Panc1 (cell line): ENCODE results near the gene RPL18. TPM values are rescaled to one million over a fixed set of nuclear protein-coding genes. Genes with fewer than 3 reads are reported as not detected.

ENCODE experiments used
- ATAC-seq: fragments of 200-7000 bp; cut with Tn5 transposase; 2 replicates; pipeline ENCODE4 v1.9.1; 2020; ENCODE audit warnings: mild to moderate bottlenecking, moderate library complexity
- BruUV-seq: library from RNA; stranded (reverse); fragments of 400-500 nt; replicated peaks from 2 replicates; lab custom pipeline; 2021; lab: Mats Ljungman, UMichigan
- CTCF ChIA-PET: fragments of 300-600 bp; sonication (Branson Sonifier 250); formaldehyde crosslinking; loops from one replicate; lab custom pipeline; 2022; ENCODE audit warnings: antibody characterized with exemption; lab: Charles Lee
- POLR2A ChIA-PET: fragments of 300-600 bp; sonication (Branson Sonifier 250); formaldehyde crosslinking; loops from one replicate; lab custom pipeline; 2022; ENCODE audit warnings: antibody characterized with exemption; lab: Charles Lee
- DNase-seq: peaks from one replicate; pipeline ENCODE4 v3.0.0-alpha.2; 2010; ENCODE audit warnings: low read depth, low spot score
- H3K27ac ChIP-seq: 2 replicates; pipeline ENCODE4 v1.5.1; 2011; ENCODE audit warnings: mild to moderate bottlenecking, low read length, inconsistent platforms
- H3K27me3 ChIP-seq: fragments of 200-500 bp; sonication (Bioruptor generic); 2 replicates; pipeline ENCODE4 v1.6.0; 2014; ENCODE audit warnings: low read length, inconsistent platforms; ENCODE audit not compliant: control insufficient read depth, insufficient read depth
- H3K36me3 ChIP-seq: fragments of 200-500 bp; sonication (Bioruptor generic); 2 replicates; pipeline ENCODE4 v1.5.1; 2014; ENCODE audit warnings: inconsistent platforms, mild to moderate bottlenecking, low read length, moderate library complexity; ENCODE audit not compliant: control insufficient read depth, insufficient read depth
- H3K4me1 ChIP-seq: 2 replicates; pipeline ENCODE4 v1.5.1; 2011; ENCODE audit warnings: inconsistent platforms, mild to moderate bottlenecking, low read length, moderate library complexity; ENCODE audit not compliant: control insufficient read depth, insufficient read depth
- H3K4me3 ChIP-seq, 2 experiments: 2 replicates each; pipeline ENCODE4 v1.5.1; 2011 to 2012; ENCODE audit warnings: low read depth in 2 of 2, low read length in 2 of 2, mild to moderate bottlenecking in 2 of 2, inconsistent platforms in 1 of 2, moderate library complexity in 1 of 2
- H3K9me3 ChIP-seq: fragments of 200-500 bp; sonication (Bioruptor generic); 2 replicates; pipeline ENCODE4 v1.5.1; 2014; ENCODE audit warnings: low read depth, mild to moderate bottlenecking, inconsistent platforms, low read length, moderate library complexity; ENCODE audit not compliant: control insufficient read depth, insufficient read depth
- POLR2AphosphoS5 ChIP-seq: IDR thresholded peaks from 2 replicates; pipeline ENCODE4 v1.6.1; 2012; ENCODE audit warnings: mild to moderate bottlenecking, low read depth, low read length, moderate library complexity
- SIN3A ChIP-seq: IDR thresholded peaks from 2 replicates; pipeline ENCODE4 v1.6.1; 2012; ENCODE audit warnings: low read depth, mild to moderate bottlenecking, low read length, moderate library complexity, borderline replicate concordance; ENCODE audit not compliant: insufficient read depth
- TCF7L2 ChIP-seq: IDR thresholded peaks from 2 replicates; pipeline ENCODE4 v1.6.1; 2011; ENCODE audit warnings: mild to moderate bottlenecking, low read depth, low read length, inconsistent platforms
- in situ Hi-C: cut with HindIII; loops from 2 replicates; pipeline ENCODE4 v1.10.0; 2016; ENCODE audit warnings: low sequenced_read_pairs, low pct_unique_long_range_greater_than_20kb
- intact Hi-C: fragments of 100-400 bp; cut with micrococcal nuclease; formaldehyde crosslinking; loops from one replicate; pipeline ENCODE4 v1.10.0; 2022; ENCODE audit not compliant: unreplicated experiment
- total RNA-seq: library from RNA; stranded (reverse); gene quantifications from one replicate; pipeline ENCODE4 v1.2.1, GENCODE V29; 2021; ENCODE audit not compliant: unreplicated experiment
- TF ChIP-seq, protein P1 (sequence below): fragments of 450-650 bp; IDR thresholded peaks from 2 replicates; pipeline ENCODE4 v1.5.1; 2017; ENCODE audit warnings: mild to moderate bottlenecking
- TF ChIP-seq, protein P2 (sequence below), 2 experiments: IDR thresholded peaks; 2 replicates each; pipeline ENCODE4 v1.6.1; 2011 to 2012; ENCODE audit warnings: low read depth in 2 of 2, control low read depth in 1 of 2, low read length in 1 of 2, mild to moderate bottlenecking in 1 of 2, moderate library complexity in 1 of 2; ENCODE audit not compliant: insufficient read depth in 1 of 2

Gene RPL18
- total RNA-seq, 1 experiment from 2014 or later, result 670 TPM

DNA sequence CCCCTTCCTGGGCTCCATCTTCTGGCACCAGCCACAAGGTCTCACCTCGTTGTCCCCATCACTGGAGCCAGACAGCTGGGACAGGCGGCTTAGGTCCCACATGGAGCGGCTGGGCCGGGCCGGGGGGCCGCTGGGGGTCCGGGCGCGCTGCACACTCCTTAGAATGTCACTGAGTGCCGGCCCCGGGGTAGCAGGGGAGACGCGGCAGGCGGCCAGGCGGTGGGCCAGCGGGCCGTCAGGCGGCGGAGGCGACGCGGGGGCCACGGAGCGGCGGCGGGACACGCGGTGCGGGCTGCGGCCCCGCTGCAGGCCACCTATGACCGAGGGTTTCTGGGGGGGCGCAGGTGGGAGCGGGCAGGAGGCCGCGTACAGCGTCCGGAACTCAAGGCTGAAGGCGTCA lies 15.5 kb downstream of the RPL18 start:
- intact Hi-C loops, result no loop called here
- CTCF ChIA-PET, result no interaction called here
- H3K27me3 ChIP-seq, result no peaks in the 10 kb centered on the region

DNA sequence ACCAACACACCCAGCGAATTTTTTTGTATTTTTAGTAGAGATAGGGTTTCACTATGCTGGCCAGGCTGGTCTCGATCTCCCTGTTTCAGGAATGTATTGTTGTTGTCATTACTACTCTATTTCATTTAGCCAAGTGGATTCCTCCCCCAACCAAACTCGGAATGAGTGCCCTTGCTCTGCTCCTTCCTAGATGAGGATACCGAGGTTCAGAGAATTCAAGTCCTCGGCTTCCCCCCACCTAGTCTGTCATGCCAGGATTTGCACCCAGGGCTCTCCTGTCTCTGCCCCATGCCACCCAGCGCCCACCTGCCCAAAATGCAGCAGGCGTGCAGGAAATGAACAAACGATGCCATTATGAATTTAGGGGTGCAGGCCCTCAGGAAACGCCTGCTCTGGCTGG lies 16.0 kb downstream of the RPL18 start:
- DNase-seq (no peak), ATAC-seq (no peak)
- Histone ChIP-seq H3K27ac (no peak overlapping the region), H3K27me3 (no peaks in the 10 kb centered on the region), H3K9me3 (no peaks in the 10 kb centered on the region), H3K4me1 (no peaks in the 10 kb centered on the region), H3K4me3 (no peak overlapping the region), H3K36me3 (no peaks in the 10 kb centered on the region)
- no peak for TF ChIP-seq POLR2AphosphoS5
- TF ChIP-seq SIN3A, result no peak
- TF ChIP-seq, protein P1, sequence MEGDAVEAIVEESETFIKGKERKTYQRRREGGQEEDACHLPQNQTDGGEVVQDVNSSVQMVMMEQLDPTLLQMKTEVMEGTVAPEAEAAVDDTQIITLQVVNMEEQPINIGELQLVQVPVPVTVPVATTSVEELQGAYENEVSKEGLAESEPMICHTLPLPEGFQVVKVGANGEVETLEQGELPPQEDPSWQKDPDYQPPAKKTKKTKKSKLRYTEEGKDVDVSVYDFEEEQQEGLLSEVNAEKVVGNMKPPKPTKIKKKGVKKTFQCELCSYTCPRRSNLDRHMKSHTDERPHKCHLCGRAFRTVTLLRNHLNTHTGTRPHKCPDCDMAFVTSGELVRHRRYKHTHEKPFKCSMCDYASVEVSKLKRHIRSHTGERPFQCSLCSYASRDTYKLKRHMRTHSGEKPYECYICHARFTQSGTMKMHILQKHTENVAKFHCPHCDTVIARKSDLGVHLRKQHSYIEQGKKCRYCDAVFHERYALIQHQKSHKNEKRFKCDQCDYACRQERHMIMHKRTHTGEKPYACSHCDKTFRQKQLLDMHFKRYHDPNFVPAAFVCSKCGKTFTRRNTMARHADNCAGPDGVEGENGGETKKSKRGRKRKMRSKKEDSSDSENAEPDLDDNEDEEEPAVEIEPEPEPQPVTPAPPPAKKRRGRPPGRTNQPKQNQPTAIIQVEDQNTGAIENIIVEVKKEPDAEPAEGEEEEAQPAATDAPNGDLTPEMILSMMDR, result no peak
- TF ChIP-seq, protein P2, sequence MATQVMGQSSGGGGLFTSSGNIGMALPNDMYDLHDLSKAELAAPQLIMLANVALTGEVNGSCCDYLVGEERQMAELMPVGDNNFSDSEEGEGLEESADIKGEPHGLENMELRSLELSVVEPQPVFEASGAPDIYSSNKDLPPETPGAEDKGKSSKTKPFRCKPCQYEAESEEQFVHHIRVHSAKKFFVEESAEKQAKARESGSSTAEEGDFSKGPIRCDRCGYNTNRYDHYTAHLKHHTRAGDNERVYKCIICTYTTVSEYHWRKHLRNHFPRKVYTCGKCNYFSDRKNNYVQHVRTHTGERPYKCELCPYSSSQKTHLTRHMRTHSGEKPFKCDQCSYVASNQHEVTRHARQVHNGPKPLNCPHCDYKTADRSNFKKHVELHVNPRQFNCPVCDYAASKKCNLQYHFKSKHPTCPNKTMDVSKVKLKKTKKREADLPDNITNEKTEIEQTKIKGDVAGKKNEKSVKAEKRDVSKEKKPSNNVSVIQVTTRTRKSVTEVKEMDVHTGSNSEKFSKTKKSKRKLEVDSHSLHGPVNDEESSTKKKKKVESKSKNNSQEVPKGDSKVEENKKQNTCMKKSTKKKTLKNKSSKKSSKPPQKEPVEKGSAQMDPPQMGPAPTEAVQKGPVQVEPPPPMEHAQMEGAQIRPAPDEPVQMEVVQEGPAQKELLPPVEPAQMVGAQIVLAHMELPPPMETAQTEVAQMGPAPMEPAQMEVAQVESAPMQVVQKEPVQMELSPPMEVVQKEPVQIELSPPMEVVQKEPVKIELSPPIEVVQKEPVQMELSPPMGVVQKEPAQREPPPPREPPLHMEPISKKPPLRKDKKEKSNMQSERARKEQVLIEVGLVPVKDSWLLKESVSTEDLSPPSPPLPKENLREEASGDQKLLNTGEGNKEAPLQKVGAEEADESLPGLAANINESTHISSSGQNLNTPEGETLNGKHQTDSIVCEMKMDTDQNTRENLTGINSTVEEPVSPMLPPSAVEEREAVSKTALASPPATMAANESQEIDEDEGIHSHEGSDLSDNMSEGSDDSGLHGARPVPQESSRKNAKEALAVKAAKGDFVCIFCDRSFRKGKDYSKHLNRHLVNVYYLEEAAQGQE (IDR thresholded peaks at IDR 0.05; ENCODE audit: insufficient read depth in 1 of 2, low read depth in 2 of 2, low read length in 1 of 2), result no peak
- TF ChIP-seq TCF7L2, result no peak
- ChIA-PET CTCF (no interaction called here), POLR2A (no interaction called here)
- in situ Hi-C loops (no loop called here), intact Hi-C loops (no loop called here)
- BruUV-seq, result no TSS peak

More for the DNA sequence above, 15.5 kb downstream of the RPL18 start:
- DNase-seq, result no peak
- in situ Hi-C loops, result no loop called here
- BruUV-seq, result no TSS peak
- ATAC-seq, result no peak
- H3K27ac ChIP-seq, result no peak overlapping the region
- POLR2A ChIA-PET, result no interaction called here
- no peaks in the 10 kb centered on the region for H3K9me3 ChIP-seq
- H3K4me3 ChIP-seq, result no peak overlapping the region
- TF ChIP-seq POLR2AphosphoS5 (no peak), TCF7L2 (no peak), SIN3A (no peak)
- TF ChIP-seq, protein P1, result no peak
- TF ChIP-seq, protein P2 (IDR thresholded peaks at IDR 0.05; ENCODE audit: insufficient read depth in 1 of 2, low read depth in 2 of 2, low read length in 1 of 2), result no peak
- H3K4me1 ChIP-seq, result no peaks in the 10 kb centered on the region
- no peaks in the 10 kb centered on the region for H3K36me3 ChIP-seq
